CD4-positive, alpha-beta T cell treated with Interleukin-2 at 100 ng/mL for 4 hours (primary cell): Measurements from ENCODE around the gene CHAC1.

Experiments used
- DNase-seq: peaks from one replicate; pipeline ENCODE4 v3.0.0-alpha.2; 2020; ENCODE audit warnings: low spot score

CHAC1 gene

GRCh38 chr15:40923551-40923950 lies 29.7 kb upstream of the CHAC1 start:
- DNase-seq, result no peak

- DNase-seq, result no peak
These were observed 27.8 kb upstream of the CHAC1 start for GRCh38 chr15:40925495-40925862.

GRCh38 chr15:40925863-40926658 lies 27.2 kb upstream of the CHAC1 start:
- DNase-seq, result no peak

GRCh38 chr15:40926659-40927494 lies 26.4 kb upstream of the CHAC1 start:
- no peak for DNase-seq

- DNase-seq, result no peak
These were observed 25.8 kb upstream of the CHAC1 start for GRCh38 chr15:40927495-40927872.

- no peak for DNase-seq
These were observed 25.1 kb upstream of the CHAC1 start for GRCh38 chr15:40927873-40928806.

- DNase-seq, result no peak
These were observed 24.2 kb upstream of the CHAC1 start, which contains the start of gene DLL4 for GRCh38 chr15:40928821-40929659. Gene DLL4, plus strand, starts transcription at chr15:40929340. Its CDS starts 329 bp downstream, at chr15:40929669.

- DNase-seq, result no peak
These were observed 23.4 kb upstream of the CHAC1 start for GRCh38 chr15:40929660-40930429.

- no peak for DNase-seq
These were observed 22.6 kb upstream of the CHAC1 start for GRCh38 chr15:40930430-40931299.

GRCh38 chr15:40931300-40932142 lies 21.8 kb upstream of the CHAC1 start:
- DNase-seq, result no peak

- no peak for DNase-seq
These were observed 21.1 kb upstream of the CHAC1 start for GRCh38 chr15:40932156-40932555.

- no peak for DNase-seq
These were observed 20.4 kb upstream of the CHAC1 start for GRCh38 chr15:40932649-40933516.

GRCh38 chr15:40933517-40933902 lies 19.8 kb upstream of the CHAC1 start:
- no peak for DNase-seq

GRCh38 chr15:40934457-40934856 lies 18.8 kb upstream of the CHAC1 start:
- DNase-seq, result no peak

GRCh38 chr15:40936234-40936708 lies 17.0 kb upstream of the CHAC1 start:
- DNase-seq, result no peak

- DNase-seq, result no peak
These were observed 16.3 kb upstream of the CHAC1 start for GRCh38 chr15:40936709-40937666.
